Dermis blood vessel endothelial cell (primary cell): ENCODE data around the gene TMEM229B. TPM values are rescaled to one million over a fixed set of nuclear protein-coding genes. Genes with fewer than 3 reads are reported as not detected.

Experiments
- DNase-seq: peaks from one replicate; pipeline ENCODE4 v3.0.0; 2010
- total RNA-seq: library from RNA; depleted of rRNA; stranded (reverse); fragments of >200 nt; gene quantifications from 2 replicates; pipeline ENCODE4 v1.2.3, GENCODE V29; 2014

The TMEM229B gene
- total RNA-seq: 1.1 and 1.4 TPM in 2 replicates

- peak; percentile 25 for DNase-seq
Observed at GRCh38 chr14:67487937-67488893, at the start of gene TMEM229B. Gene TMEM229B, minus strand, starts transcription at chr14:67488721. Its CDS starts 14,798 bp downstream, at chr14:67473923.

- DNase-seq: no peak
Observed at GRCh38 chr14:67537736-67538135, 49.2 kb upstream of the TMEM229B start.

- no peak for DNase-seq
Observed at GRCh38 chr14:67536087-67536486, 47.6 kb upstream of the TMEM229B start.

GRCh38 chr14:67533754-67534085 lies 45.2 kb upstream of the TMEM229B start:
- DNase-seq: no peak

- DNase-seq: peak; percentile 72
Observed at GRCh38 chr14:67532998-67533753, 44.7 kb upstream of the TMEM229B start, which contains the start of gene PLEKHH1. Gene PLEKHH1, plus strand, starts transcription at chr14:67533290. Its CDS starts 8,578 bp downstream, at chr14:67541868.

GRCh38 chr14:67532606-67532997 lies 44.1 kb upstream of the TMEM229B start:
- no peak for DNase-seq

GRCh38 chr14:67529947-67530935 lies 41.7 kb upstream of the TMEM229B start:
- no peak for DNase-seq

- no peak for DNase-seq
Observed at GRCh38 chr14:67528276-67528675, 39.8 kb upstream of the TMEM229B start.

- no peak for DNase-seq
Observed at GRCh38 chr14:67527756-67528155, 39.2 kb upstream of the TMEM229B start.

- DNase-seq: peak; percentile 71
Observed at GRCh38 chr14:67526676-67527459, 38.3 kb upstream of the TMEM229B start.

GRCh38 chr14:67526181-67526580 lies 37.7 kb upstream of the TMEM229B start:
- DNase-seq: no peak

GRCh38 chr14:67525389-67525788 lies 36.9 kb upstream of the TMEM229B start:
- DNase-seq: no peak

GRCh38 chr14:67524634-67524963 lies 36.1 kb upstream of the TMEM229B start:
- DNase-seq: no peak

GRCh38 chr14:67523764-67524633 lies 35.5 kb upstream of the TMEM229B start:
- no peak for DNase-seq

- no peak for DNase-seq
Observed at GRCh38 chr14:67522270-67522669, 33.7 kb upstream of the TMEM229B start.

- no peak for DNase-seq
Observed at GRCh38 chr14:67520482-67520881, 32.0 kb upstream of the TMEM229B start.

GRCh38 chr14:67519406-67519805 lies 30.9 kb upstream of the TMEM229B start:
- DNase-seq: no peak

GRCh38 chr14:67517083-67517482 lies 28.6 kb upstream of the TMEM229B start:
- DNase-seq: peak; percentile 29

GRCh38 chr14:67516676-67517075 lies 28.2 kb upstream of the TMEM229B start:
- DNase-seq: no peak

- DNase-seq: peak; percentile 25
Observed at GRCh38 chr14:67515386-67516079, 27.0 kb upstream of the TMEM229B start.
